K562 (cell line): ENCODE measurements around the gene MTCL3.

Experiments used
- ATAC-seq: fragments of 200-7000 bp; cut with Tn5 transposase; 3 replicates; pipeline ENCODE4 v1.9.1; 2020; ENCODE audit warnings: moderate library complexity
- BruUV-seq: library from RNA; stranded (reverse); fragments of 400-500 nt; replicated peaks from 2 replicates; lab custom pipeline; 2021; lab: Mats Ljungman, UMichigan
- CTCF ChIA-PET: fragments of 300-600 bp; formaldehyde crosslinking; extraction: SDS; loops from one replicate; lab custom pipeline; 2021; ENCODE audit warnings: low intra/inter-chr PET ratio; lab: Yijun Ruan, JAX
- POLR2A ChIA-PET: fragments of 300-600, 350-650 bp; sonication (Branson Sonifier 250); formaldehyde crosslinking; extraction: SDS; loops from one replicate; lab custom pipeline; 2021; ENCODE audit warnings: antibody characterized with exemption, inconsistent platforms; lab: Yijun Ruan, JAX
- DNase-seq, 4 experiments: peaks; one replicate each; pipeline versions ENCODE4 v3.0.0 to v3.0.0-alpha.2; 2011 to 2018; ENCODE audit warnings: low spot score in 3 of 4, mixed read lengths in 3 of 4; ENCODE audit errors: extremely low read depth in 1 of 4
- FAIRE-seq: peaks from 2 replicates; lab custom pipeline; 2011; peaks lifted over from hg19 to GRCh38; lab: Jason Lieb, UNC
- H2AFZ ChIP-seq: 2 replicates; pipeline ENCODE4 v1.6.0; 2011; ENCODE audit warnings: low read depth, low read length, control low read depth, inconsistent platforms
- H3K27ac ChIP-seq: fragments of 200-600 bp; 3 replicates; pipeline ENCODE4 v1.8.0; 2011; ENCODE audit warnings: low read depth, mild to moderate bottlenecking, control low read depth, inconsistent platforms, low read length, moderate library complexity, mixed read lengths; ENCODE audit errors: extremely low read depth
- H3K27me3 ChIP-seq, 2 experiments: fragments of 300-600 bp in 1 of 2; 2 replicates in 1 of 2; 3 replicates in 1 of 2; pipeline versions ENCODE4 v1.6.0 to v1.8.0; 2011; ENCODE audit warnings: inconsistent platforms in 2 of 2, low read length in 2 of 2, mild to moderate bottlenecking in 1 of 2, mixed read lengths in 1 of 2, moderate library complexity in 1 of 2; ENCODE audit not compliant: control insufficient read depth in 2 of 2, insufficient read depth in 2 of 2
- H3K36me3 ChIP-seq: fragments of 300-600 bp; 3 replicates; pipeline ENCODE4 v1.8.0; 2011; ENCODE audit warnings: mild to moderate bottlenecking, low read length, inconsistent platforms; ENCODE audit not compliant: control insufficient read depth, insufficient read depth
- H3K4me1 ChIP-seq, 2 experiments: fragments of 200-600 bp in 1 of 2; replicated peaks in 1 of 2; 2 replicates in 1 of 2; 3 replicates in 1 of 2; pipeline versions ENCODE4 v1.5.1 to v1.8.0; 2011; ENCODE audit warnings: inconsistent platforms in 2 of 2, low read length in 2 of 2, mild to moderate bottlenecking in 1 of 2, mixed read lengths in 1 of 2, moderate library complexity in 1 of 2; ENCODE audit not compliant: control insufficient read depth in 2 of 2, insufficient read depth in 2 of 2
- H3K4me2 ChIP-seq: 2 replicates; pipeline ENCODE4 v1.6.1; 2011; ENCODE audit warnings: low read length, control low read depth, inconsistent platforms, mixed read lengths; ENCODE audit not compliant: insufficient read depth
- H3K4me3 ChIP-seq: fragments of 200-600 bp; sonication (generic), shearing (Covaris generic); 2 replicates; pipeline ENCODE4 v1.5.1; 2016; ENCODE audit warnings: control low read depth, inconsistent platforms
- H3K79me2 ChIP-seq: fragments of 200-600 bp; 3 replicates; pipeline ENCODE4 v1.8.0; 2011; ENCODE audit warnings: low read length, inconsistent platforms; ENCODE audit not compliant: control insufficient read depth, insufficient read depth
- H3K9ac ChIP-seq, 2 experiments: 2 replicates each; pipeline versions ENCODE4 v1.6.0 to v1.6.1; 2011; ENCODE audit warnings: low read depth in 2 of 2, low read length in 2 of 2, control low read depth in 1 of 2, inconsistent platforms in 1 of 2, mild to moderate bottlenecking in 1 of 2, mixed read lengths in 1 of 2; ENCODE audit not compliant: insufficient read depth in 1 of 2
- H3K9me1 ChIP-seq: one replicate; pipeline ENCODE4 v1.6.0; 2011; ENCODE audit warnings: inconsistent platforms, mild to moderate bottlenecking, low read length, moderate library complexity; ENCODE audit not compliant: control insufficient read depth, insufficient read depth
- H3K9me3 ChIP-seq: replicated peaks from 2 replicates; pipeline ENCODE4 v1.5.1; 2011; ENCODE audit warnings: low read depth, low read length, inconsistent platforms; ENCODE audit not compliant: control insufficient read depth, insufficient read depth
- H4K20me1 ChIP-seq: replicated peaks from 2 replicates; pipeline ENCODE4 v1.6.1; 2011; ENCODE audit warnings: low read length, inconsistent platforms, mixed read lengths; ENCODE audit not compliant: control insufficient read depth, insufficient read depth
- CSDE1 ChIP-seq, 2 experiments: fragments of 450-650 bp; IDR thresholded peaks; 2 replicates each; pipeline ENCODE4 v1.6.1; 2016; ENCODE audit warnings: mild to moderate bottlenecking in 1 of 2
- GATAD2B ChIP-seq: fragments of 450-650 bp; IDR thresholded peaks from 2 replicates; pipeline ENCODE4 v1.6.1; 2017; ENCODE audit warnings: mild to moderate bottlenecking, borderline replicate concordance
- NFATC3 ChIP-seq: fragments of 450-650 bp; IDR thresholded peaks from 2 replicates; pipeline ENCODE4 v1.6.1; 2017; ENCODE audit warnings: mild to moderate bottlenecking
- NKRF ChIP-seq: fragments of 450-650 bp; IDR thresholded peaks from 2 replicates; pipeline ENCODE4 v1.6.1; 2016; ENCODE audit warnings: borderline replicate concordance
- PHB2 ChIP-seq: fragments of 450-650 bp; IDR thresholded peaks from 2 replicates; pipeline ENCODE4 v1.6.1; 2017; ENCODE audit warnings: low read depth
- PRPF4 ChIP-seq: fragments of 200-400 bp; formaldehyde crosslinking; IDR thresholded peaks from one replicate; pipeline ENCODE4 v1.6.1; 2017; ENCODE audit warnings: low read length, low read depth, mild to moderate bottlenecking; ENCODE audit not compliant: insufficient read depth, poor library complexity, severe bottlenecking
- RFX5 ChIP-seq: IDR thresholded peaks from 2 replicates; pipeline ENCODE4 v1.6.1; 2011; ENCODE audit warnings: low read depth, mild to moderate bottlenecking, improper control_type of control experiment, low read length
- SNRNP70 ChIP-seq: fragments of 200-400 bp; formaldehyde crosslinking; optimal IDR thresholded peaks from 2 replicates; pipeline ENCODE3; 2017; ENCODE audit warnings: low read depth, low read length
- SRSF1 ChIP-seq: fragments of 200-400 bp; formaldehyde crosslinking; IDR thresholded peaks from 2 replicates; pipeline ENCODE4 v1.6.1; 2017; ENCODE audit warnings: mild to moderate bottlenecking, low read depth, low read length, moderate library complexity
- TRIM28 ChIP-seq: fragments of 450-650 bp; IDR thresholded peaks from 2 replicates; pipeline ENCODE4 v1.6.1; 2017
- ZNF347 ChIP-seq: fragments of 450-650 bp; formaldehyde crosslinking; IDR thresholded peaks from 2 replicates; pipeline ENCODE4 v1.4.0; 2020; ENCODE audit warnings: low read depth, mild to moderate bottlenecking, moderate library complexity
- WGBS: fragments of 100-300 bp; shearing (Covaris generic); methylation state at CpG from one replicate; pipeline ENCODE4 v1.1.6; 2016; ENCODE audit warnings: low coverage, mixed read lengths; ENCODE audit not compliant: insufficient coverage; ENCODE audit errors: missing lambda C conversion rate; 5-methylcytosine and 5-hydroxymethylcytosine counted together
- in situ Hi-C: fragments of 300-500 bp; cut with MboI; formaldehyde crosslinking; loops from 4 replicates; pipeline ENCODE4 v1.15.0; 2018; ENCODE audit warnings: inconsistent platforms, mixed read lengths
- intact Hi-C: fragments of 100-400 bp; cut with micrococcal nuclease; formaldehyde crosslinking; loops from 2 replicates; pipeline ENCODE4 v1.14.2; 2022
- TF ChIP-seq, protein P1 (sequence below): IDR thresholded peaks from 2 replicates; pipeline ENCODE4 v1.6.1; 2012; ENCODE audit warnings: low read depth, low read length, improper control_type of control experiment, borderline replicate concordance

MTCL3 gene

DNA sequence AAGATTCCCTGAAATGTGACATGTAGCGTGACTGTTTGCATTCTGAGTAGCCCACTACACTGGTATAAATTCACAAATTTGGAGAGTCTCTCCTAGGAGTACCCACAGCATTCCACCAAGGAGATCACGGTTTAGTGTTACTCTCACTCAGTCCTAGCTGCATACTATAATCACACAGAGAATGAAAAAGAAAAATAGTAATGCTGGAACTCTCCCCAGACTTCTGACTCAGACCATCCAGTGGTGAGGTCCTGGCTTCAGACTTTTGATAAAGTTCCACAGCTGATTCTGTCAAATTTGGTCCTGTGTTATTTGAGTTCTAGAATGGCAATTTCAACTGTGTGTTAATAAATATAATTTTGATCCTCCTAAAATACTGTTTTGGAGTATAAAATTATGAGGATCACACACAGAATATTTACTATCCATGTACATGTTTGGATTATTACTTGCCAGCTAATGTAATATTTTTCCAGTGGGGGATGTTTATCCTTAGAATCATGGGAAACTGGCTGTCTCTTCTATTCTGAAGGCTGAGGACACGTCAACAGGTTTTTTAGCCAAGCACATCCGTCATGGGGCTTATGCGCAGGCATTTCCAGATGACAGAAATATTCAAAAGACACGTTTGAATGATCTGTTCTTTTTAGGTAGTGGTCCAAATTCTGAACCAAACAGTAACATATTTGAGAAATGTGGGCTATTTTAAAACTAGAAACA lies 54.8 kb downstream of the MTCL3 start:
- H2AFZ ChIP-seq, result no peak overlapping the region
- H3K9me1 ChIP-seq, result no peaks in the 10 kb centered on the region
- DNase-seq (no peak), FAIRE-seq (no peak), ATAC-seq (no peak)
- BruUV-seq, result no TSS peak
- no peak overlapping the region for H3K4me3 ChIP-seq
- H3K79me2 ChIP-seq, result no peaks in the 10 kb centered on the region
- H3K27ac ChIP-seq, result no peak overlapping the region
- no peaks in the 10 kb centered on the region for H3K4me1 ChIP-seq
- POLR2A ChIA-PET, result no interaction called here
- in situ Hi-C loops (no loop called here), intact Hi-C loops (loop anchor here (1.0 to 2.0 kb wide), 2 partner anchors 74 to 162 kb away; no protein-coding TSS in a partner anchor)
- H3K27me3 ChIP-seq, result peaks cover 0 to 2% of the 10 kb centered on the region in 2 experiments; a peak in 1 of 5 replicates
- no peak for TF ChIP-seq GATAD2B
- TF ChIP-seq, protein P1, sequence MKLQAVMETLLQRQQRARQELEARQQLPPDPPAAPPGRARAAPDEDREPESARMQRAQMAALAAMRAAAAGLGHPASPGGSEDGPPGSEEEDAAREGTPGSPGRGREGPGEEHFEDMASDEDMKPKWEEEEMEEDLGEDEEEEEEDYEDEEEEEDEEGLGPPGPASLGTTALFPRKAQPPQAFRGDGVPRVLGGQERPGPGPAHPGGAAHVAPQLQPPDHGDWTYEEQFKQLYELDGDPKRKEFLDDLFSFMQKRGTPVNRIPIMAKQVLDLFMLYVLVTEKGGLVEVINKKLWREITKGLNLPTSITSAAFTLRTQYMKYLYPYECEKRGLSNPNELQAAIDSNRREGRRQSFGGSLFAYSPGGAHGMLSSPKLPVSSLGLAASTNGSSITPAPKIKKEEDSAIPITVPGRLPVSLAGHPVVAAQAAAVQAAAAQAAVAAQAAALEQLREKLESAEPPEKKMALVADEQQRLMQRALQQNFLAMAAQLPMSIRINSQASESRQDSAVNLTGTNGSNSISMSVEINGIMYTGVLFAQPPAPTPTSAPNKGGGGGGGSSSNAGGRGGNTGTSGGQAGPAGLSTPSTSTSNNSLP, result no peak
- TF ChIP-seq NFATC3, result no peak
- TF ChIP-seq PHB2, result no peak
- TF ChIP-seq SNRNP70, result no peak
- TF ChIP-seq SRSF1, result no peak
- TF ChIP-seq ZNF347, result no peak
- no peak for TF ChIP-seq TRIM28
- no peak for TF ChIP-seq CSDE1 (IDR thresholded peaks at IDR 0.05)
- no peak for TF ChIP-seq PRPF4
- no peak for TF ChIP-seq RFX5
- no peak for TF ChIP-seq NKRF
- H3K36me3 ChIP-seq, result no peaks in the 10 kb centered on the region
- no peaks in the 10 kb centered on the region for H3K9me3 ChIP-seq
- no peaks in the 10 kb centered on the region for H4K20me1 ChIP-seq
- H3K4me2 ChIP-seq, result no peak overlapping the region
- 0% methylated on average over 6 of the region's 6 CpGs for WGBS
- CTCF ChIA-PET, result interaction anchor here (1.7 kb wide), 1 partner anchor 75 kb away, joined by 4 read pairs; no protein-coding TSS in a partner anchor
- no peak overlapping the region for H3K9ac ChIP-seq
